H1 (cell line): ENCODE measurements around the gene NIPAL3. TPM values are rescaled to one million over a fixed set of nuclear protein-coding genes. Genes with fewer than 3 reads are reported as not detected.
A peak's percentile ranks its signal among the peaks of the same experiment; 100 is the strongest.

Experiments used
- CTCF ChIA-PET: fragments of 300-600 bp; sonication (Branson Sonifier 250); formaldehyde crosslinking; loops from one replicate; lab custom pipeline; 2021; ENCODE audit not compliant: partially characterized antibody; lab: Charles Lee
- POLR2A ChIA-PET: fragments of 300-600 bp; sonication (Branson Sonifier 250); formaldehyde crosslinking; loops from one replicate; lab custom pipeline; 2021; ENCODE audit warnings: inconsistent platforms; ENCODE audit not compliant: partially characterized antibody; lab: Charles Lee
- DNase-seq, 2 experiments: peaks; one replicate each; pipeline versions ENCODE4 v3.0.0 to v3.0.0-alpha.2; 2010 to 2022; ENCODE audit warnings: low spot score in 2 of 2, low read depth in 1 of 2, mixed read lengths in 1 of 2
- FAIRE-seq: peaks from 2 replicates; lab custom pipeline; 2011; peaks lifted over from hg19 to GRCh38; lab: Jason Lieb, UNC
- H2AFZ ChIP-seq: 2 replicates; pipeline ENCODE4 v1.8.1; 2012; ENCODE audit warnings: low read length, inconsistent platforms
- H2AK5ac ChIP-seq: 2 replicates; pipeline ENCODE4 v1.6.1; 2013; ENCODE audit warnings: low read depth, low read length
- H2BK120ac ChIP-seq: replicated peaks from 2 replicates; pipeline ENCODE3; 2013; ENCODE audit warnings: low read depth, low read length, inconsistent platforms
- H2BK12ac ChIP-seq: 2 replicates; pipeline ENCODE4 v1.6.1; 2013; ENCODE audit warnings: low read depth, low read length
- H2BK15ac ChIP-seq: 2 replicates; pipeline ENCODE4 v1.6.1; 2013; ENCODE audit warnings: low read length
- H2BK20ac ChIP-seq: 2 replicates; pipeline ENCODE4 v1.6.1; 2013; ENCODE audit warnings: low read length
- H2BK5ac ChIP-seq: 2 replicates; pipeline ENCODE4 v1.6.1; 2013; ENCODE audit warnings: low read depth, low read length
- H3K14ac ChIP-seq: 2 replicates; pipeline ENCODE4 v1.6.1; 2013; ENCODE audit warnings: inconsistent platforms; ENCODE audit not compliant: insufficient read length
- H3K18ac ChIP-seq: 2 replicates; pipeline ENCODE4 v1.6.1; 2013; ENCODE audit warnings: low read length; ENCODE audit errors: extremely low read depth
- H3K23ac ChIP-seq: 2 replicates; pipeline ENCODE4 v1.6.1; 2013; ENCODE audit warnings: inconsistent platforms; ENCODE audit not compliant: insufficient read length
- H3K23me2 ChIP-seq: 2 replicates; pipeline ENCODE4 v1.6.1; 2013; ENCODE audit warnings: low read depth, low read length
- H3K27ac ChIP-seq: 2 replicates; pipeline ENCODE4 v1.6.1; 2011; ENCODE audit warnings: low read depth, low read length, inconsistent platforms
- H3K27me3 ChIP-seq, 4 experiments: replicated peaks in 1 of 4; 1 replicate in 1 of 4; 2 replicates in 3 of 4; pipeline versions ENCODE4 v1.6.1 to v1.8.1; 2011 to 2013; ENCODE audit warnings: low read length in 3 of 4, mild to moderate bottlenecking in 3 of 4, inconsistent platforms in 2 of 4, mixed read lengths in 2 of 4, moderate library complexity in 1 of 4; ENCODE audit not compliant: control insufficient read depth in 3 of 4, insufficient read depth in 3 of 4; ENCODE audit errors: extremely low read depth in 1 of 4
- H3K36me3 ChIP-seq, 4 experiments: 2 replicates each; pipeline versions ENCODE4 v1.6.1 to v1.8.1; 2011 to 2013; ENCODE audit warnings: mild to moderate bottlenecking in 4 of 4, low read length in 3 of 4, moderate library complexity in 2 of 4, control low read depth in 1 of 4, inconsistent platforms in 1 of 4; ENCODE audit not compliant: insufficient read depth in 4 of 4, control insufficient read depth in 2 of 4
- H3K4ac ChIP-seq: replicated peaks from 2 replicates; pipeline ENCODE3; 2013; ENCODE audit warnings: low read length, low read depth, mixed read lengths, inconsistent platforms; ENCODE audit not compliant: insufficient read length
- H3K4me1 ChIP-seq, 4 experiments: replicated peaks in 1 of 4; 1 replicate in 1 of 4; 2 replicates in 3 of 4; pipeline versions ENCODE4 v1.6.1 to v1.8.1; 2011 to 2013; ENCODE audit warnings: low read length in 3 of 4, inconsistent platforms in 2 of 4, mixed read lengths in 1 of 4; ENCODE audit not compliant: insufficient read depth in 4 of 4, control insufficient read depth in 3 of 4
- H3K4me2 ChIP-seq, 2 experiments: 2 replicates each; pipeline versions ENCODE4 v1.6.1 to v1.8.1; 2011 to 2013; ENCODE audit warnings: low read depth in 2 of 2, low read length in 2 of 2, control low read depth in 1 of 2, inconsistent platforms in 1 of 2, mild to moderate bottlenecking in 1 of 2; ENCODE audit not compliant: insufficient read depth in 1 of 2
- H3K4me3 ChIP-seq, 4 experiments: fragments of 200-600, 300-600 bp in 1 of 4; sonication (generic), shearing (Covaris generic), sonication (Bioruptor Twin) in 1 of 4; 2 replicates each; pipeline versions ENCODE4 v1.5.1 to v1.8.1; 2011 to 2016; ENCODE audit warnings: low read length in 4 of 4, low read depth in 3 of 4, control low read depth in 2 of 4, inconsistent platforms in 2 of 4, mild to moderate bottlenecking in 2 of 4, mixed read lengths in 1 of 4, moderate library complexity in 1 of 4; ENCODE audit not compliant: insufficient read depth in 2 of 4; ENCODE audit errors: extremely low read depth in 1 of 4
- H3K56ac ChIP-seq: replicated peaks from 2 replicates; pipeline ENCODE3; 2013; ENCODE audit warnings: low read depth, mild to moderate bottlenecking, mixed read lengths, low read length, inconsistent platforms; ENCODE audit not compliant: insufficient read length
- H3K79me1 ChIP-seq: 2 replicates; pipeline ENCODE4 v1.6.1; 2013; ENCODE audit warnings: low read depth, low read length, control low read depth
- H3K79me2 ChIP-seq, 2 experiments: 2 replicates each; pipeline versions ENCODE4 v1.6.1 to v1.8.1; 2012 to 2013; ENCODE audit warnings: low read length in 2 of 2, mild to moderate bottlenecking in 2 of 2, inconsistent platforms in 1 of 2; ENCODE audit not compliant: insufficient read depth in 2 of 2, control insufficient read depth in 1 of 2
- H3K9ac ChIP-seq, 4 experiments: replicated peaks in 1 of 4; 1 replicate in 1 of 4; 2 replicates in 3 of 4; pipeline versions ENCODE4 v1.6.1 to v1.8.1; 2011 to 2013; ENCODE audit warnings: low read depth in 3 of 4, low read length in 3 of 4, control low read depth in 2 of 4, mild to moderate bottlenecking in 2 of 4, moderate library complexity in 2 of 4, inconsistent platforms in 1 of 4; ENCODE audit errors: extremely low read depth in 1 of 4
- H3K9me3 ChIP-seq, 2 experiments: 2 replicates each; pipeline versions ENCODE4 v1.6.1 to v1.8.1; 2012 to 2013; ENCODE audit warnings: mild to moderate bottlenecking in 2 of 2, moderate library complexity in 2 of 2, control low read depth in 1 of 2, inconsistent platforms in 1 of 2, low read depth in 1 of 2, low read length in 1 of 2, mixed read lengths in 1 of 2; ENCODE audit not compliant: insufficient read depth in 2 of 2
- H4K20me1 ChIP-seq, 2 experiments: replicated peaks in 1 of 2; 2 replicates each; pipeline versions ENCODE3 to v1.8.1; 2011 to 2013; ENCODE audit warnings: inconsistent platforms in 2 of 2, low read length in 2 of 2, mild to moderate bottlenecking in 1 of 2; ENCODE audit not compliant: insufficient read depth in 2 of 2, control insufficient read depth in 1 of 2
- H4K5ac ChIP-seq: 2 replicates; pipeline ENCODE4 v1.6.1; 2013; ENCODE audit warnings: low read length, low read depth, mixed read lengths, inconsistent platforms; ENCODE audit not compliant: insufficient read length
- H4K8ac ChIP-seq: 2 replicates; pipeline ENCODE4 v1.8.0; 2013; ENCODE audit warnings: mild to moderate bottlenecking, moderate library complexity, low read length, inconsistent platforms; ENCODE audit not compliant: insufficient read depth; ENCODE audit errors: extremely low read depth
- H4K91ac ChIP-seq: replicated peaks from 2 replicates; pipeline ENCODE3; 2013; ENCODE audit warnings: low read length, mixed read lengths, inconsistent platforms; ENCODE audit not compliant: insufficient read length
- BACH1 ChIP-seq: IDR thresholded peaks from 2 replicates; pipeline ENCODE4 v1.6.1; 2012; ENCODE audit warnings: low read length, improper control_type of control experiment
- CBX8 ChIP-seq: fragments of 300-800, 300-1000 bp; sonication (generic); IDR thresholded peaks from 2 replicates; pipeline ENCODE4 v1.7.1; 2016; ENCODE audit warnings: low read depth, low read length, borderline replicate concordance
- HDAC2 ChIP-seq, 2 experiments: fragments of 300-600 bp in 1 of 2; sonication (generic) in 1 of 2; IDR thresholded peaks; 2 replicates each; pipeline ENCODE4 v1.6.1; 2011 to 2012; ENCODE audit warnings: low read depth in 2 of 2, low read length in 2 of 2, mild to moderate bottlenecking in 2 of 2, moderate library complexity in 2 of 2, borderline replicate concordance in 1 of 2, inconsistent platforms in 1 of 2
- KDM5A ChIP-seq: fragments of 200-600 bp; IDR thresholded peaks from 2 replicates; pipeline ENCODE4 v1.7.1; 2012; ENCODE audit warnings: mild to moderate bottlenecking, low read length, inconsistent platforms, mixed read lengths
- PHF8 ChIP-seq: fragments of 200-600 bp; sonication (generic); conservative IDR thresholded peaks from 2 replicates; pipeline ENCODE4 v1.7.1; 2012; ENCODE audit warnings: low read depth, mild to moderate bottlenecking, inconsistent platforms, low read length, moderate library complexity
- RNF2 ChIP-seq: fragments of 200-900, 300-1000 bp; sonication (generic); IDR thresholded peaks from 2 replicates; pipeline ENCODE4 v1.7.1; 2016; ENCODE audit warnings: borderline replicate concordance, low read depth, mild to moderate bottlenecking, antibody characterized with exemption, low read length; ENCODE audit not compliant: poor library complexity, severe bottlenecking; ENCODE audit errors: missing control alignments
- TBP ChIP-seq: IDR thresholded peaks from 2 replicates; pipeline ENCODE4 v1.6.1; 2011; ENCODE audit warnings: low read depth, low read length, improper control_type of control experiment
- WGBS, 2 experiments: shearing (Covaris generic) in 1 of 2; methylation state at CpG; one replicate each; pipeline versions ENCODE4 v1.1.6 to v1.1.7; 2013 to 2015; ENCODE audit warnings: low lambda C conversion rate in 2 of 2, mixed read lengths in 2 of 2, inconsistent platforms in 1 of 2, low coverage in 1 of 2, missing lambda C conversion rate in 1 of 2; ENCODE audit not compliant: insufficient replicate concordance in 2 of 2, insufficient coverage in 1 of 2, insufficient read length in 1 of 2; ENCODE audit errors: extremely low coverage in 1 of 2, missing lambda C conversion rate in 1 of 2; 5-methylcytosine and 5-hydroxymethylcytosine counted together
- polyA plus RNA-seq, 7 experiments: library from polyadenylated mRNA; depleted of rRNA in 3 of 7; stranded (reverse) in 5 of 7; unstranded in 2 of 7; fragments of >200 nt in 5 of 7; fragments of 200-250 nt in 2 of 7; gene quantifications; 1 replicate in 5 of 7; 2 replicates in 1 of 7; 4 replicates in 1 of 7; pipeline versions ENCODE4 v1.2.1 to v1.2.3, GENCODE V29; 2011 to 2013; ENCODE audit warnings: missing spikeins in 2 of 7, mixed read lengths in 2 of 7
- total RNA-seq: library from RNA; stranded (reverse); fragmentation: NEBNext Ultra II Directional; extraction: Animal tissue kit (Norgen Biotek cat#: 25700); gene quantifications from 2 replicates; pipeline ENCODE4 v1.2.1, GENCODE V29; 2021

Gene NIPAL3
- total and polyA plus RNA-seq, 2 of the 8 experiments (the other 6 are each of a cell fraction or from before 2014, with no cell fraction given), result 8.8 to 11.0 TPM

DNA sequence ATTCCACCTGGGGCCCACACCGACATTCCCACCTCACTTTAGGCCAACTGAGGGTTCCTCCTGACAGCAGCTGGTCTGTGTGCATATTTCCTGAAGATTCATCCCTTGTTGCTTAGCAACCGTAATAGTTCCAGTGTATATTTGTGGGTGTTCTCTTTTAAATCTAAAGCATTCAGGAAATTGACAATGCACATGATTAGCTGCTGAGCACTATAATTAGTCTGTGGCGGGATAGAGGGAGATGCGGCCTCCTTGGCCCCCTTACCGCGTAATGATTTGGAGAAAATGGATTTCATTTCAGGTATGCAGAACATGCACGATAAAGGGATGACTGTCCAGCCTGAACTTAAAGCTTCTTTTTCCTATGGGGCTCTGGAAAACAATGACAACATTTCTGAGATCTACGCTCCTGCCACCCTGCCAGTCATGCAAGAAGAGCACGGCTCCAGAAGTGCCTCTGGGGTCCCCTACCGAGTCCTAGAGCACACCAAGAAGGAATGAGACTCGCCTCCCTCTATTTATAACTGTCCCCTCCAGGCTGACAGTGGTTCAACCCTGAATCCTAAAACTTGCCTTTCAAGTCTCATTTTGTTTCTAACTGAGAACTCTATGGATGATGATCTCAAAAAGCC, 53.2 kb downstream of the NIPAL3 start:
- Histone ChIP-seq H3K36me3 (no peaks in the 10 kb centered on the region), H2BK12ac (no peak overlapping the region), H4K20me1 (no peaks in the 10 kb centered on the region), H3K9me3 (peaks cover 0 to 3% of the 10 kb centered on the region in 2 experiments; a peak in 1 of 4 replicates), H3K9ac (no peak overlapping the region), H3K27ac (no peak overlapping the region), H3K14ac (no peak overlapping the region), H4K91ac (no peak overlapping the region), H3K4me1 (peaks cover 10 to 22% (median 14%) of the 10 kb centered on the region in 4 experiments; a peak in 6 of 7 replicates), H2AFZ (no peak overlapping the region), H2BK15ac (no peak overlapping the region), H3K23me2 (0 out of 2 replicates have a peak, but pooled peaks cover 3% of the 10 kb centered on the region), H3K18ac (no peak overlapping the region), H3K27me3 (no peaks in the 10 kb centered on the region), H3K4me3 (no peak overlapping the region), H3K79me1 (no peaks in the 10 kb centered on the region), H3K4me2 (no peak overlapping the region), H2AK5ac (0 out of 2 replicates have a peak overlapping the region, but pooled peaks have one; percentile 72), H4K5ac (no peak overlapping the region)
- ChIA-PET CTCF (no interaction called here), POLR2A (no interaction called here)
- 91% methylated on average over 11 of the region's 11 CpGs; no CpG with 5 or more reads in 1 of the 2 experiments for WGBS, 2 experiments
- no peak for FAIRE-seq
- DNase-seq, result no peak
- TF ChIP-seq KDM5A, result no peak
- TF ChIP-seq BACH1, result no peak
- TF ChIP-seq HDAC2 (IDR thresholded peaks at IDR 0.05; ENCODE audit: borderline replicate concordance in 1 of 2, low read depth in 2 of 2, low read length in 2 of 2), result no peak
- no peak for TF ChIP-seq RNF2
- TF ChIP-seq CBX8, result no peak
- TF ChIP-seq TBP, result no peak
- TF ChIP-seq PHF8, result no peak
- TF ChIP-seq, all 59 proteins: peak for 0
- H4K8ac ChIP-seq, result no peak overlapping the region
- no peak overlapping the region for H2BK5ac ChIP-seq
- no peak overlapping the region for H3K56ac ChIP-seq
- H3K23ac ChIP-seq, result no peak overlapping the region
- no peak overlapping the region for H2BK120ac ChIP-seq
- H2BK20ac ChIP-seq, result no peak overlapping the region
- no peak overlapping the region for H3K4ac ChIP-seq
- no peaks in the 10 kb centered on the region for H3K79me2 ChIP-seq
